B cell (primary cell): ENCODE data around the gene KIAA0825.

Experiments
- CTCF ChIP-seq: fragments of 200-600 bp; IDR thresholded peaks from one replicate; pipeline ENCODE4 v1.8.0; 2022; ENCODE audit warnings: antibody characterized with exemption, mild to moderate bottlenecking
- EZH2 ChIP-seq: IDR thresholded peaks from 2 replicates; pipeline ENCODE4 v1.6.1; 2012; ENCODE audit warnings: borderline replicate concordance, low read depth, mild to moderate bottlenecking, moderate library complexity, low read length; ENCODE audit not compliant: insufficient read depth, poor library complexity, severe bottlenecking

GRCh38 chr5:94197970-94198369, 420.4 kb downstream of the KIAA0825 start:
- TF ChIP-seq CTCF (no peak), EZH2 (no peak)
